HPDE6-E6E7 (cell line): ENCODE measurements around the gene IQCC.

Experiments used
- DNase-seq: peaks from one replicate; pipeline ENCODE4 v3.0.0; 2011; ENCODE audit warnings: missing footprints; ENCODE audit errors: extremely low spot score

Gene IQCC

DNA sequence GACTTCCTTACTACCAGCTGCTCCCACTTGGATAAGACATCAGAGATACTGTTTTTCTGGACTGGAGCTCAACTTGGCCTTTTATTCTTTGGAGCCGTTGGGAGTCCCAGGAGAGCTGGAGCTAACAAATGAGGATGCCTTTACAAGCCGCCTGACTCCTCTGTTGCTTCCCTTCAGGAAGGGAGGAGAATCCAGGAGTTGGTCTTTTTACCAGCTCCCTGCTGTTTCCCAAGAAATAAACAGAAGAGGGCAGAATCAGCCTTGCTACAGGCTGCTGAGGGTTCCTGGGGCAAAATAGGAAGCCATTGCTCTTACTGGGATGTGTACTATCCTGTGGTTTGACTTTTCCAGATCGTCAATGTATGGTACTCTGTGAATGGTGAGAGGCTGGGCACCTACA is 18.2 kb downstream of the IQCC start:
- DNase-seq = no peak

DNA sequence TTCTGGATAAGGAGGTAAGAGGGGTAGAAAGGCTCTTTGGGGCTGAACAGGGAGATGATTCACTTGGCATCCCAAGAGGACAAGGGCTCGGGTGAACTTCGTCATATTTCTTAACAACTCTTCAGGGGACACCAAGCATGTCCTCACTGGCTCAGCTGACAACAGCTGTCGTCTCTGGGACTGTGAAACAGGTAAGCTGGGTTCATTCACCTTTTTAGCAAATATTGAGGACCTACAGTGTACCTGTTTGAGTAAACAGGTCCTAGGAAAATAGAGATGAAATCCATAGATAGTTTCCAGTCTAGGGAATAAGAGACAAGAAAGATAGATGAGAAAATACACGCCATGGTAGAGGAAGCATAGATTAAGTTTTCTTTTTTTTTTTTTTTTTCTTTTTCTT is 18.8 kb downstream of the IQCC start:
- DNase-seq = no peak

DNA sequence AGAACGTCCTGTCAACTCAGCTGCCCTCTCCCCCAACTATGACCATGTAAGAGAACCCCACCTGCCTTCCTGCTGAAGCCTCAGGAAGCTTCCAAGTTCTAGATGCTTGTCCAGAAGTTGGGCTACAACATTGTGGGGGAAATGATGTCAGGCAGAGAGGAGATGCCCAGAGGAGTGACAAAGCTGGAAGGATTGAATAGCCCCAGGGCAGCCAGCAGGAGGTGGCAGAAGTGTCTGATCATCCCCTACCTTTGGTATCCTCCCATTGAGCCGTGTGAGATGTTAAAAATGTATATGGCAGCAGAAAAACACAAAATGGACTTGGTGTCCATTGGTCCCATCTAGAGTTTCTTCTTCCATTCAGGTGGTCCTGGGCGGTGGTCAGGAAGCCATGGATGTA is 23.3 kb downstream of the IQCC start:
- no peak for DNase-seq

DNA sequence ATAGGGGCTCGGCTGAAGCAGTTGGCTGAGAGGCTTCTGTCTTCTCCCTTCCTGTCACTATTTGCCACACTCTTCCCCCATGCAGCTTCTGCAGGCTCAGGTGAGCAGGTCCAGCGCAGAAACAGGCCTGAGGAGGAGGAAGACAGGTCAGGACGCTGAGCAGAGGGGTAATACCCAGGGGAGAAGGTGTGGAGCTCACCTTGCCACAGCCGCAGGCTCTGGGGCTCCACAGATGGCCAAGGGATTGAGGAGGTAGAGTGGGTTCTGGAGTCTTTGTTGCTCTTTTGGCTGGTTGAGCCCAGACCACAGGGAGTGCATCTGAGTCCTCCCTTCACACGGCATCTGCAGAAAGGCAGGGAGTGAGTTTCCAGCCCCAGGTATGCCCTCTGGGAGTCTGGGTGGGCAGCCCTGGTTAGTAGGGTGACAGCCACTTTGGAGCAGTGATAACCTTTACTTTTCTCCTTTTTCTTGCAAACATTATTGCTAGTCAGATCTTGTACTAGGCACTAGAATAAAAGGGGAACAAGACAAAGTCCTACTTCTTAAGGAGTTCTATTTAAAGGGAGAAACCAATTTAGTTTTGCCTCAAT is 26.5 kb downstream of the IQCC start:
- no peak for DNase-seq

DNA sequence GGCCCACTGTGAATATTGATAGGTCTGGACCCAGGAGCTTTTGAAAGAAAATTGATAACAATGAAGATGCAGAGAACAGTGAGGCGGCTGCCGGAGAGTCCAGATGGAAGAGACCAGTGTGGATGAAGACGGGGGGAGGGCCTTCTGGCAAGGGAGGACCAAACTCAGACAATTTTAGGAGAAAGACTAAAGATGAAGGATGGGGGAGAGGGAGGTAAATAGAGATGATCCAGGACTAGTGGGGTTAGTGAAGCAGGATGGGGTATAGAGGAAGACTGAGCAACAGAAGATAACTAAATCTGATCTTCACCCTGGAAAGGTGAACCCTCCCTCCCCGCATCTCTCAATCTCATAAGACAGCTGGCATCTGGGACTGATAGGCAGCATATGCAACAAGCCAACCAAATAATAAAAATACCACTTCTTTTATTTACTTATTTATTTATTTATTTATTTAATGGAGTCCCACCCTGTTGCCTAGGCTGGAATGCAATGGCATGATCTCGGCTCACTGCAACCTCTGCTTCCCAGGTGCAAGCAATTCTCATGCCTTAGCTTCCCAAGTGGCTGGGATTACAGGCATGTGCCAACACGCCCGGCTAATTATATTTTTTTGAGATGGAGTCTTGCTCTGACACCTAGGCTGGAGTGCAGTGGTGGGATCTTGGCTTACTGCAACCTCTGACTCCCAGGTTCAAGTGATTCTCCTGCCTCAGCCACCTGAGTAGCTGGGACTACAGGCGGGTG is 27.3 kb downstream of the IQCC start:
- no peak for DNase-seq

DNA sequence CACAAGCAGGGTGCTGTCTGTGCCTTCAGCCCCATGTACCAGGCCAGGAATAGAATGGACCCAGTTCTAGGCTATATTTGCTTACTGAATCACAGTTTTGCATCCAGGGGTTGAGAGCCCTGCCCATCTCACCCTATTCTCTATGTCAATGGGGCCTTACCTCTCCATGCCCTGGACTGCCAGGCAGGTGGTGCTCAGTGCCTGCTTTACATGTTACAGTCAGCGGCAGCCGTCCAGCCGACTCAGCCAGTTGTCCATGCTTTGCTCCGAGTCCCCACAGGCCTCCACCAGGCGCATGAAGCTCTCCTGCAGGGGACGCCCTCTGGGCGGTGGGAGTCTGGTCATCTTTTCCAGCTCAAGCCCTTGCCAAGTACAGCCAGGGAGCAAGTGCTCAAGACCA is 29.3 kb downstream of the IQCC start:
- no peak for DNase-seq

DNA sequence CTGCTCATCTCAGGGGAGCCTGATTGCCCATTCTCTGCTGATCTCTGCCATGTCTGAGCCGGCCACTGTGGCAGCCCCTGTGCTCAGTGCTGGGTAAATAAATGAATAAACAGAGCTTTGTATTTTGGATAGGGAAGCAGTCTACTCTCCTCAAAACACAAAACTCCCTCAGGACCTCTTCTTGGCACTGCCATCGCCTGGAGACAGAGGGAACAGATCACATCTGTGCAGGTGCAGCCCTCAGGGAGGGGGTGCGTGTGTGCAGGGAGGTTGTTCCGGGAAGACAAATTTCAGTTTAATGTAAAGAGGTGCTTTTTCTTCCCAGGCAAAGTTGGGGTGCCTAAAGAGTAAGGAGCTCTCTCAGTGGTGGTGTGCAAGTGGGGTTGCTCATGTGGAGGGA is 33.9 kb downstream of the IQCC start:
- DNase-seq = no peak

DNA sequence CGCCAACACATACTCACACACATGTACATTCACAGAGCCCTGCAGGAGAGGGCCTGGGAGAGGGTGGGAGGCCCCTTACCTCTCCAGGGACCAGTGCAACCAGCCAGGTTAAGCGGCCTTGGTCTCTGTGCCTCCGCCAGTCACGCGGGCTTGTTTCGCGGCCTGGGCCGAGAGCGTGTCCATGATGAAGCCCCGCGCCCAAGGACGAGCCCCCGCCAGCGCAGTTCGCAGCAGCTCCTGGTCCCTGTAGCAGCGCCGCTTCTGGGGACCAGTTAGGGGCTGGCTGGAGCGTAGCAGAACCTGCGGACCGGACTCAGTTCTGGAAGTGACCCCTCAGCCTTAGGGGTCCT is 34.3 kb downstream of the IQCC start:
- no peak for DNase-seq

DNA sequence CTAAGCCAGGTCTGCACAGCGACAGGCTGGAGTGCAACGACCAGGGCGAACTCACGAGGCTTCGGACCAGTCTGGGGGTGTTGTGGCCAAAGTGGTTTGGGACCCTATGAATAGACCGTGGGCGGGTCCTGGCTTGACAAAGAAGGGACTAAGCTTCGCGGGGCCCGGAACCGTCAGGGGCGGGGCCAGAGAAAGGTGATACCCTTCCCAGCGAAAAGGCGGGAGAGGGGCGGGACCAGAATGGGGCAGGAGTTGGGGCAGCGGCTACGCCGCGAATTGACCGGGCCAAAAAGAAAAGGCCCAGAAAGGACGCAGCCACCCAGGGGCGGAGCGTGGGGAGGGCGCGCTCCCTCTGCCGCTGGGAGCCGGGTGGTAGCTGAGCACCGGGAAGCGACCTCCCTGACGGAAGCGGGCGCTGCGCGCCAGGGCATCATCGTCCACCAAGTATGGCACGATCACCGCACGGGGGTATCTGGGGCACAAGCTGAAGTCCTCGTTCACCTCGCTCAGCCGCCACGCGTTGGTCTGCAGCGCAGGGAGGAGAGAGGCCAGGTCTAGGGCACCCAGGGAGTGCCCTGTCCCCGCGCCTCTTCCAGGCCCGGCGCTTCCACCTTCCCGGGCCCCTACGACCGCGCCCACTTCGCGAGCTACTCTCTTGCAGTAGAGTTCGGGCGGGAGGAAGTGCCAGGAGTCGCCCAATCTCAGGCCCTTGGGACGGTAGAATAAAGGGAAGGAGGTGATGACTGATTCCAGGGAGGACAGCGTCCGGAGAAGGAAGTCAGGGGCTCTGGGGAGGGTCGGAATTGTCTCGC is 34.9 kb downstream of the IQCC start:
- DNase-seq = no peak

DNA sequence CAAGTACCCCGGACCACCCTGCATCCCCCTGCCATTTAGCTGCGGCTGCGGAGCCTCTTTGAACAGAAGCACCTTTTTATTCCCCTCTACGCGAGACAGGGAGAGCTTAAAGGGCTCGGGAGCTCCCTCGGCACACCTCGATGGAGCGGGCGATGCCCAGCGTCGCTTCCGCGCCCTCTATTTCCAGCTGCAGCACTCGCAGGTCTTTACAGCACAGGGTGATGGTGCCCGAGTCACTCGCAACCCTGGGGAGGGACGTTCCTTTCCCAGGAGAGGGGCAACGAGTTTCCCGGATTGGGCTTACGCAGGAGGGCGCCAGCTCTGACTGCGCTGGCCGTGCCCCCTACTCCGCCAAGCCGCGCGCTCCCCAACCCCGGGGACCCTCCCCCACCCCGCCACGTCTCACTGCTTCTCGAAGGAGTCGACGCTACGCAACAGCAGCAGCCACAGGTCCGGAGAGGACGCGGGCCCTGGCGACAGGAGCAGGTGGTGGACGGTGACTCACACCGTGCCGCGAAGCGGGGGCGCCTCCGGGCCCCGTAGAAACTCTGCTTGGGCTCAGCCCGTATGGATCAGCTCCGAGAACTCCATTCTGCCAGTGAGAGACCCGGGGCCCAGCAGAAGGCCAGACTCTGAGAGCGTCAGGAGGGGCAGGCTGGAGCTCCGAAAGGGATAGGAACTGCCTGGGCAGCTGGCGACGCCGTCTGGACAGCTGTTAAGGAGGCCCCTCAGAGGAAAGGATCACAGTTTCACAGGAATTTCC is 35.7 kb downstream of the IQCC start:
- DNase-seq = no peak

DNA sequence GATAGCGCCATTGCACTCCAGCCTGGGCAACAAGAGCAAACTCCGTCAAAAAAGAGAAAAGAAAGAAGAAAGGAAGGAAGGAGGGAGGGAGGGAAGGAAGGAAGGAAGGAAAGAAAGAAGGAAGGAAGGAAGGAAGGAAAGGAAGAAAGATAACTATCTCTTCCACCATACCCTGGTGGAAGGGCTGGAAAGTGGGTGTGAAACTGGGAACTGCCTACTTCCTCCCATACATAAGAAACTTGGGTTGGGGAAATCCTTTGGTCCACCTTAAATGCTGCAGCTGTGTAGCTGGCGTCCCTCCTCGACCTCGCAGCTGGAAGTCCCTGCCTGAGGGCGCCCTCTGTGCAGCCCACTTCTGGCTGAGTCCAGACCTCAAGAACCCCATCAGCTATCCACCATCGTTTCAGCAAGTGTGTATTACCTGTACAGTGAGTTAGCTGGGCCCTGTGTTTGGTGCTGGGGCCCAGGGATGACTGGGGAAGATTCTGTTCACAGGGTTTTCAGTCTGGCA is 36.9 kb downstream of the IQCC start:
- DNase-seq = no peak

DNA sequence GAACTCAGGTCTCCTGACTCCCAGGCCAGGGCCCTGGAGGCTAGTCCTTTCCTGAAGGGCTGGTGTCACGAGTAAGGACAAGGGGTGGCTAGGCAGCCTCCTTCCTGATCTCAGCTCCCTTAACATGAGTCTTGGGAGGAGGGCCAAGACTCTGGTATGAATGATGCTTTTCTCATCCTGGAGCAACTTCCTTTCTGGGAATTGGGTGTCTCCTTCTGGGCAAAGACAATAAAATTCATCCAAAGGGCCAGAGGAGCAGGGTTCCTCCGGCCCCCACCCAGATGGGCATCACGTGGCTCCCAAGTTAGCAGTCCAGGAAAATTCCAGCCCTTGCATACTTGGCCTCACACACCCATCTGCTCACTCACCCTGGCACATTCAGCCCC is 41.4 kb downstream of the IQCC start, which contains the start of gene FAM167B:
Gene FAM167B (plus strand): TSS at position 335 of the 386 bp plus-strand sequence. CDS start 200 bp downstream, outside the sequence.
- DNase-seq = no peak

DNA sequence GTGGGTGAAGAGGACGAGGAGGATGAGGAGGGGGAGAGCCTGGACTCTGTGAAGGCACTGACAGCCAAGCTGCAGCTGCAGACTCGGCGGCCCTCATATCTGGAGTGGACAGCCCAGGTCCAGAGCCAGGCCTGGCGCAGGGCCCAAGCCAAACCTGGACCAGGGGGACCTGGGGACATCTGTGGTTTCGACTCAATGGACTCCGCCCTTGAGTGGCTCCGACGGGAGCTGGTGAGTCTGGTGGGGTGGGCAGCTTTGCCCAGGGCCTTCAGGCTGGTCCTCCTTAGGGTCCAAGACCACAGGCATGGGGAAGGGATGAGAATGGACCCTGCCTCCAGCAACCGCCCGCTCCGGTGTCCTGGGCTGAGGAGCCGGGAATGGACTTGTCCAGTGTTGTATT is 42.0 kb downstream of the IQCC start:
- DNase-seq = no peak

DNA sequence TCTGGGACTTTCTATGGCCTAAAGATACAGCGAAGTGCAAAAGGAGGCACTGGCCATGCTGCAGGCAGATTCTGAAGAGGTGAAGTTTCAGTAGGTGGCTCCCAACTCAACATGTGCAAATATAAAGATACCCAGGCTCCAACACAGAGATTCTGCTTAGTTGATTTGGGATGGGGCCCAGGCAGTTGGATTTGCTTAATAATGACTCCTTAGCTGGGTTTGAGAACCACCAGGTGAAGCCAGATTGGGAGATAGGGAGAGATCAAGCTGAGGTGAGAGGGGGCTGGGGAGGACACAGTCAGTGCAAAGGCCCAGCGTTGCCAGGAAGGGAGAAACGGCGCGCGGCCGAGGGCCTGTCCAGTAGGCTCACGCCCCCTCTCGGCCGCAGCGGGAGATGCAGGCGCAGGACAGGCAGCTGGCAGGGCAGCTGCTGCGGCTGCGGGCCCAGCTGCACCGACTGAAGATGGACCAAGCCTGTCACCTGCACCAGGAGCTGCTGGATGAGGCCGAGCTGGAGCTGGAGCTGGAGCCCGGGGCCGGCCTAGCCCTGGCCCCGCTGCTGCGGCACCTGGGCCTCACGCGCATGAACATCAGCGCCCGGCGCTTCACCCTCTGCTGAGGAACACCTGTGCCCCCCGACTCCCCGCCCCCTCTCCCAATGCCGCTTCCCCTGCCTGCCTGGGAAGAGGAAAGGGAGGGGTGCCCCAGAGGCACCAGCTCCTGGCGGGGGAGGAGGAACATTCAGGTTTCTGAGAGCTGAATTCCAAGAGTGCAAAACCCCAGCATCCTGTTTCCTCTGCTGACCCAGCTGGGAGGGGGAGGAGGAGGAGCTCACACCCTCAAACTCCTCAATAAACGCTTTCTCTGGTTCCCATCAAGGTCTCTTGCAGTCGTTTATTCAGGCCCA is 42.8 kb downstream of the IQCC start:
- DNase-seq = peak; percentile 82

DNA sequence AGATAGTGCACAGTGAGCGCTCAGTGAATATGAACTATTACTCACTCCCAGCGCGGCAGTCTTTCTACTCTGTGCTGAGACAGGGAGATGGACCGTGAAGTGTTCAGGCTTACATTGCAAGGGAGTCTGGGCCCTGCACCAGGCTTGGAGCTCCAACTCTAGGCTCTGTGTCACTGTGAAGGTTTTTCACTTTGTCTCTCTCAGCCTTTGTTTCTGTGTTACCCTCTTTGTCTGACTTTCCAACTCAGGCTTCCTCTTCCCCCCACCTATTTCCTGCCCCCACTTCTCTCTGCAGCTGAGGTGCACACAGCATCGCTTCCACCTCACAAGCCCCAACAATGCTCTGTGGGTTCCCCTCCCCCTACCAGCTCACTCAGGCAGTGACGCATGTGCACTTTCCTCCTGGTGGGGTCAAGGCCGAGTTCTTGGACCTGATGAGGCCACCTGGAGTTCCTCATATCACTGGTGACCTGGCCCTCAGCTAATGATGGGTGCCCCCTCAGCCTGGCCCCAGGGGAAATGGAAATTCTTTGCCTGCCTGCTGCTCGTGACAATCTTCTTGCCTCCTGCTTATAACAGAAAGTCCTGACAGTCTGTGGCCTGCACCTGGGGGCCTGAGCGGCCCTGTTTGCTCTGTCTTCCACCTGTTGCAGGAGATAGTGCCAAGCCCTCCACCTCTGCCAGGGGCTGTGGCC is 44.5 kb downstream of the IQCC start:
- peak; percentile 78 for DNase-seq

DNA sequence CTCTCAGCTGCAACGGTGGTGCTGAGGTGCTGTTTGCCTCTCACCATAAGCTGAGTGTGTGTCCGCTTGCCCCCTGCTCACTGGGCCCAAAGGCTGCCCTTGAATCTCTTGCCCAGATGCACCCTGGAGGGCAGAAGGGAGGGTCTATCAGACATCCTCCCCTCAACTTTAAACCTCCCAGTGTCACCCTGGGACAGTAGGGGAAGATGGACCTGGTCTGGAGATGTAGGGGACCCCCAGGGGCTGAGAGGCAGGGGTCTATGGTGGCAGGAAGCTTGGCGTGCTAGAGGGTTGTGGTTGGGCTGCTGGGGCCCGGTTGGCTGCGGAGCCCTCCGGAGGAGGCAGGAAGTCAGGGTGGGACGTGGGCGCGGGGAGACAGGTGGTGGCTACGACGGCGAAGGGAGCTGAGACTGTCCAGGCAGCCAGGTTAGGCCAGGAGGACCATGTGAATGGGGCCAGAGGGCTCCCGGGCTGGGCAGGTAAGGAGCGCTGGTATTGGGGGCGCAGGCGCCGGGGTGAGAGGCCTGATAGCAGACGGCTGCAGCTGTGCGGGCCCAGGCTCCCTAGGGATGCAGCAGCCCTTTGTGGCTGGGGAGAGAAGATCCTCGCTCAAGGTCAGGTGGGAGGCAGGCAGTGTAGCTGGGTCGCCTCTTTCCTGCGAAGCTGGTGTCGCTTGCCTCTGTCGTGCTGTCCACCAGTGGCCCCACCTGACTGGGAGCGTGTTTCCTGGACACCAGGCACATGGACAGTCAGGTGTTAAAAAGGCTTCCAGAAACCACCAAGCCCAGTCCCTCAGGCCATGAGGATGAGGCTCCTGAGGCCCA is 45.6 kb downstream of the IQCC start, which contains the start of gene LCK:
Gene LCK (plus strand): TSS at position 373 of the 824 bp plus-strand sequence. CDS start 23,065 bp downstream, outside the sequence.
- DNase-seq = no peak

DNA sequence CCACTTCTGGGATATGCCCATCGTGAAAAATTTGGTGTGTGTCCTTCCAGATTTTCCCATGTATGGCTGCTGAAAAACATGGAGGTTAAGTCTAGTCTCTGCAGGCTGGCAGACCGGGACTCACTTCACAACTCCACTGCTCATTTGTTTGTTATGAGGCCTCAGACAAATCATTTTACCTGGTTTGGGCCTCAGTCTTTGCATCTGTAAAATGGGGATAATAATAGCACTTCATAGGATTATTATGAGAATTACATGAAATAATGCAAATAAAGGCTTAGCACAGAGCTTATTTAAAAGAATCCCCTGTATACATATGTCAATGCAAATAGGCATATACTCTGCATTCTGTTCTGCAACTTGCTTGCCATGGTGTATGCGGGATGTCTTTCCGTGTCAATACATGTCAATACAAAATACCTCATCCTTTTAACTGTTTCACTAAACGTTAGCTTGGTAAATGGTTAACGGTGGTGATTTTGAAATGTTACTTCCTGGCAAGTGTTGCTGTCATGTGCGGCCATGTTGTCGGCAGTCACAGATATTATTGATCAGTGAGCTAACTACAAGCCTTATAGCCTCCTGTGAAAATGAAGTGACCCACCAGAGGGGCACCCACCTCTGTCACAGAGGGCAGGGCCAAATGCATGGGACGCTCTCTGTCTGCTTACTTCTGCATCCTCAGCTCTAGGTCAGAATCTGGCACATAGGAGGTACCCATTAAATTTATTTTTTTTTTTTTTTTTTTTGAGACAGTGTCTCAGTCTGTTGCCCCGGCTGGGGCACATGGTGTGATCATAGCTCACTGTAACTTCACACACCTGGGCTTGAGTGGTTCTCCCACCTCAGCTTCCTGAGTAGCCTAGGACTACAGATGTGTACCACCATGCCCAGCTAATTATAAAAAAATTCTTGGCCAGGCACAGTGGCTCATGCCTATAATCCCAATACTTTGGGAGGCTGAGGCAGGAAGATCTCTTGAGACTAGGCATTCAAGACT is 49.9 kb downstream of the IQCC start:
- no peak for DNase-seq
